Heart left ventricle (tissue), 16 donors: ENCODE results near the gene PTOV1. TPM values are rescaled to one million over a fixed set of nuclear protein-coding genes. Genes with fewer than 3 reads are reported as not detected.

Source experiments
- ATAC-seq, 4 donors: fragments of 200-7000 bp; cut with Tn5 transposase; one replicate each; pipeline ENCODE4 v1.9.1; 2020 to 2022; ENCODE audit warnings: moderate library complexity in 4 of 4, mild to moderate bottlenecking in 3 of 4, moderate number of reproducible peaks in 1 of 4
- DNase-seq, 5 donors: peaks; one replicate each; pipeline ENCODE4 v3.0.0-alpha.2; 2020
- H3K27ac ChIP-seq, 12 donors: fragments of 200-600 bp; sonication (generic) in 4 of 12; one replicate each; pipeline versions ENCODE4 v1.5.0 to v1.8.0; 2016 to 2022; ENCODE audit warnings: mild to moderate bottlenecking in 2 of 12
- H3K27me3 ChIP-seq, 9 donors: fragments of 200-600 bp; sonication (generic) in 2 of 9; one replicate each; pipeline versions ENCODE4 v1.5.1 to v1.8.0; 2016 to 2022; ENCODE audit warnings: mild to moderate bottlenecking in 3 of 9
- H3K36me3 ChIP-seq, 9 donors: fragments of 200-600 bp; sonication (generic) in 2 of 9; one replicate each; pipeline versions ENCODE4 v1.5.0 to v1.8.0; 2018 to 2022; ENCODE audit warnings: mild to moderate bottlenecking in 2 of 9
- H3K4me1 ChIP-seq, 12 donors: fragments of 200-600 bp; sonication (generic) in 4 of 12; one replicate each; pipeline versions ENCODE4 v1.5.0 to v1.8.0; 2016 to 2022; ENCODE audit warnings: mild to moderate bottlenecking in 3 of 12
- H3K4me3 ChIP-seq, 12 donors: fragments of 200-600 bp; sonication (generic) in 4 of 12; one replicate each; pipeline versions ENCODE4 v1.5.0 to v1.8.0; 2017 to 2022; ENCODE audit warnings: mild to moderate bottlenecking in 9 of 12, moderate library complexity in 4 of 12
- H3K9me3 ChIP-seq, 12 donors: fragments of 200-600 bp; sonication (generic) in 4 of 12; one replicate each; pipeline versions ENCODE4 v1.5.0 to v1.8.0; 2016 to 2022; ENCODE audit warnings: mild to moderate bottlenecking in 1 of 12
- POLR2A ChIP-seq, 2 donors: fragments of 450-650 bp; IDR thresholded peaks; one replicate each; pipeline ENCODE4 v1.6.1; 2017; ENCODE audit warnings: antibody characterized with exemption in 2 of 2, mild to moderate bottlenecking in 2 of 2, moderate library complexity in 2 of 2
- WGBS, 4 donors: extraction: QIAGEN DNeasy Blood & Tissue Kit in 2 of 4; methylation state at CpG; one replicate each; pipeline versions ENCODE4 v1.1.5 to v1.1.7; 2013 to 2018; 5-methylcytosine and 5-hydroxymethylcytosine counted together
- intact Hi-C, 10 donors: fragments of 100-400 bp; cut with DNase I; formaldehyde crosslinking; loops; one replicate each; pipeline versions ENCODE4 v1.11.1 to v1.14.2; 2022
- polyA plus RNA-seq, 2 donors: library from polyadenylated mRNA; stranded (reverse); fragments of 200-250 nt; gene quantifications; one replicate each; pipeline ENCODE4 v1.2.3, GENCODE V29; 2013
- total RNA-seq, 9 donors: library from RNA; depleted of rRNA in 2 of 9; stranded (reverse); fragments of >200 nt in 2 of 9; fragmentation: NEBNext Ultra II Directional in 3 of 9; extraction: Animal tissue kit (Norgen Biotek cat#: 25700) in 3 of 9; gene quantifications; one replicate each; pipeline versions ENCODE4 v1.1.0 to v1.2.4, GENCODE V29; 2016 to 2023
- TF ChIP-seq, protein P1 (sequence below), 12 donors: fragments of 200-600 bp; sonication (generic) in 4 of 12; IDR thresholded peaks; one replicate each; pipeline versions ENCODE4 v1.5.0 to v1.8.0; 2018 to 2022; ENCODE audit warnings: antibody characterized with exemption in 12 of 12, mild to moderate bottlenecking in 5 of 12
- donor health status: ischemic (EF 13 %, LVEDD 7.1; RV severe dilation, severe dysfunction).
- donor health status: healthy with polysubstance abuse.
- donor health status: DM: no; HTN: yes; CAD: no.
- donor health status: DM: no; HTN: no; CAD: no.
- donor health status: ischemic (EF 25% LVEDD 6.9; RV normal size, moderate dysfunction).
- donor health status: ischemic (EF 25% LVEDD 5.7; RV mildly dilated, moderate dysfunction).
- donor health status: healthy.
- donor health status: DM: yes; HTN: yes; CAD: no.
- donor health status: ischemic (EF 35%, LVEDD 5.7; RV mildly dilated, moderate dysfunction).
- donor health status: nonischemic (EF 11% LVEDD 7.7; RV severe dilation, severe dysfunction).
- donor health status: DM: yes; HTN: yes; CAD: no.
- donor health status: PGD.
- donor health status: ischemic (EF 29% LVEDD 5.4; RV normal size, mild dysfunction).
- donor health status: nonischemic (EF 23%, LVEDD 6.1; RV moderate dilation, normal function).

PTOV1 gene
- total and polyA plus RNA-seq, 11 donors, result 70.9 to 135 (median 91.5) TPM

GRCh38 chr19:49876422-49877019 lies 25.6 kb downstream of the PTOV1 start:
- peak overlapping the region; percentile 72 to 99 (median 87) for H3K4me3 ChIP-seq
- H3K27me3 ChIP-seq, result no peaks in the 10 kb centered on the region
- ATAC-seq (peak; percentile 79 to 84 (median 80)), DNase-seq (peak; percentile 98 to 99 (median 98))
- H3K36me3 ChIP-seq, result peaks cover 2 to 44% (median 31%) of the 10 kb centered on the region in 9 donors
- intact Hi-C loops, result loop anchor here in 6 of 10 donors (1.0 to 5.0 kb wide), 10 partner anchors 51 to 424 kb away; partner anchors contain the start of genes AP2A1 (in 3 of the 6), FUZ (in 3 of the 6), ADM5 (in 1 of the 6) and ALDH16A1 (in 1 of the 6)
- peaks cover 0 to 31% (median 19%) of the 10 kb centered on the region in 12 donors for H3K4me1 ChIP-seq
- peak overlapping the region; percentile 96 to 100 (median 98) for H3K27ac ChIP-seq
- TF ChIP-seq POLR2A (IDR thresholded peaks at IDR 0.05), result peak in 1 of 2 donors; percentile 54
- TF ChIP-seq, protein P1, sequence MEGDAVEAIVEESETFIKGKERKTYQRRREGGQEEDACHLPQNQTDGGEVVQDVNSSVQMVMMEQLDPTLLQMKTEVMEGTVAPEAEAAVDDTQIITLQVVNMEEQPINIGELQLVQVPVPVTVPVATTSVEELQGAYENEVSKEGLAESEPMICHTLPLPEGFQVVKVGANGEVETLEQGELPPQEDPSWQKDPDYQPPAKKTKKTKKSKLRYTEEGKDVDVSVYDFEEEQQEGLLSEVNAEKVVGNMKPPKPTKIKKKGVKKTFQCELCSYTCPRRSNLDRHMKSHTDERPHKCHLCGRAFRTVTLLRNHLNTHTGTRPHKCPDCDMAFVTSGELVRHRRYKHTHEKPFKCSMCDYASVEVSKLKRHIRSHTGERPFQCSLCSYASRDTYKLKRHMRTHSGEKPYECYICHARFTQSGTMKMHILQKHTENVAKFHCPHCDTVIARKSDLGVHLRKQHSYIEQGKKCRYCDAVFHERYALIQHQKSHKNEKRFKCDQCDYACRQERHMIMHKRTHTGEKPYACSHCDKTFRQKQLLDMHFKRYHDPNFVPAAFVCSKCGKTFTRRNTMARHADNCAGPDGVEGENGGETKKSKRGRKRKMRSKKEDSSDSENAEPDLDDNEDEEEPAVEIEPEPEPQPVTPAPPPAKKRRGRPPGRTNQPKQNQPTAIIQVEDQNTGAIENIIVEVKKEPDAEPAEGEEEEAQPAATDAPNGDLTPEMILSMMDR (IDR thresholded peaks at IDR 0.05), result no peak
- H3K9me3 ChIP-seq, result no peaks in the 10 kb centered on the region
- WGBS, 4 donors, result 0 to 1% (median 0%) methylated on average over 21 to 46 of the region's 46 CpGs

- intact Hi-C loops, result loop anchor here in 6 of 10 donors (1.0 to 5.0 kb wide), 10 partner anchors 50 to 424 kb away; partner anchors contain the start of genes AP2A1 (in 3 of the 6), FUZ (in 3 of the 6), ADM5 (in 1 of the 6) and ALDH16A1 (in 1 of the 6)
- peak; percentile 99 to 100 (median 99) for DNase-seq
- Histone ChIP-seq H3K27me3 (no peaks in the 10 kb centered on the region), H3K9me3 (no peaks in the 10 kb centered on the region), H3K4me1 (peaks cover 0 to 30% (median 19%) of the 10 kb centered on the region in 12 donors), H3K4me3 (peak within 1 kb of the TSS; percentile 72 to 99 (median 87)), H3K36me3 (peaks cover 2 to 45% (median 38%) of the 10 kb centered on the region in 9 donors), H3K27ac (peak within 1 kb of the TSS; percentile 96 to 100 (median 98))
- WGBS, 4 donors, result 0 to 1% (median 0%) methylated on average over 45 to 61 of the region's 61 CpGs
- peak; percentile 84 to 90 (median 87) for ATAC-seq
- TF ChIP-seq POLR2A (IDR thresholded peaks at IDR 0.05), result peak; percentile 58 to 70
- TF ChIP-seq, protein P1 (IDR thresholded peaks at IDR 0.05), result no peak
Measured at GRCh38 chr19:49877020-49877878, 26.3 kb downstream of the PTOV1 start, which contains the start of the genes AKT1S1 and TBC1D17. Gene AKT1S1 (minus strand): TSS chr19:49877355. CDS start chr19:49873295, 4,060 bp downstream. Gene TBC1D17 (plus strand): TSS chr19:49877702. CDS start chr19:49877724, 22 bp downstream.

DNA sequence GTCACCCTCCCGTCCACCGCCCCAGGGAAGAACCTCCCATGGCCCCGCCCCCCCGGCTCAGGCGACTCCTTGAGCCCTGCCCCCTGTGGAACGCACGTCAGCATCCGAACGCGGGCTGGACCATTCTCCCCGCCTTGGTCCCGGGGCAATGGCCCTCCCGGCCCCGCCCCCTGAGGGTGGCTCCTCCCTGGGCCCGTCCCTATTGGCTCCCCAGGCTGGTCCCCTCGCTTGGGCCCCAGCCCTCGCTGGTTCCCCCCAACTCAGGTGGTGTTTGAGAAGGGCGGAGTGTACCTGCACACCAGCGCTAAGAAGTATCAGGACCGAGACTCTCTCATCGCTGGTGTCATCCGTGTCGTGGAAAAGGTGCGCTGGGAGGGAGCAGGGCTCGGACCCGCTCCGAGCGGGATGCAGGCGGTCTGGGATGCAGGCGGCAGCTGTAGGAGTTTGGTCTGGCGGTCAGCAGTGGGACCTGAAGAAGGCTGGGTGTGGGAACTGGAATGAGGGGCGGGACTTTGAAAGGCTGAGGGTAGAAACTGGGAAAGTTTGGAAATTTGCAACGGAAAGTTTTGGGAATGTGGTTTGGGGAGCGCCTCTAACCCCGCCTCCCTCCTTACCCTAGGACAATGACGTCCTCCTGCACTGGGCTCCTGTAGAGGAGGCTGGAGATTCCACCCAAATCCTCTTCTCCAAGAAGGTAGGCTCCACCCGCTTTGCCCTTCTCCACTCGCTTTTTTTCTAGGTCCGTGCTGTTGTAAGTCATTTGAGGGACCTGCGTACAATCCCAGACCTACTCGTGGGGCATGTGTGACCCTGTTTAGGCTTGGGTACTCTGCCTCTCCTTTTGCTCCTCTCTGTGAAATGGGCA lies 27.2 kb downstream of the PTOV1 start:
- intact Hi-C loops, result loop anchor here in 6 of 10 donors (1.0 to 5.0 kb wide), 10 partner anchors 49 to 425 kb away; partner anchors contain the start of genes AP2A1 (in 3 of the 6), FUZ (in 3 of the 6), ADM5 (in 1 of the 6) and ALDH16A1 (in 1 of the 6)
- Histone ChIP-seq H3K36me3 (peaks cover 2 to 52% (median 45%) of the 10 kb centered on the region in 9 donors), H3K4me3 (peak overlapping the region; percentile 52 to 98 (median 83)), H3K27ac (peak overlapping the region; percentile 96 to 100 (median 98)), H3K9me3 (no peaks in the 10 kb centered on the region), H3K4me1 (peaks cover 0 to 28% (median 19%) of the 10 kb centered on the region in 12 donors), H3K27me3 (no peaks in the 10 kb centered on the region)
- TF ChIP-seq, protein P1 (IDR thresholded peaks at IDR 0.05), result no peak
- TF ChIP-seq POLR2A (IDR thresholded peaks at IDR 0.05), result no peak
- DNase-seq (peak; percentile 98 to 99 (median 99)), ATAC-seq (peak; percentile 63 to 80 (median 77))
- 9 to 14% (median 10%) methylated on average over 27 to 41 of the region's 41 CpGs for WGBS, 4 donors
